Activated B cell treated with CpG ODN at 0.5 μM for 24 hours (primary cell): ENCODE results near the gene SIGLEC11. TPM values are rescaled to one million over a fixed set of nuclear protein-coding genes. Genes with fewer than 3 reads are reported as not detected.

ENCODE experiments used
- ATAC-seq: fragments of 200-7000 bp; cut with Tn5 transposase; one replicate; pipeline ENCODE4 v1.10.0; 2021; ENCODE audit warnings: low read depth, mild to moderate bottlenecking, moderate library complexity
- CTCF ChIA-PET: fragments of 350-600 bp; sonication (Branson Sonifier 250); formaldehyde crosslinking; loops from one replicate; lab custom pipeline; 2021; ENCODE audit warnings: antibody characterized with exemption; lab: Charles Lee
- POLR2A ChIA-PET: fragments of 350-600 bp; sonication (Branson Sonifier 250); formaldehyde crosslinking; loops from one replicate; lab custom pipeline; 2021; ENCODE audit warnings: antibody characterized with exemption; lab: Charles Lee
- DNase-seq: peaks from one replicate; pipeline ENCODE4 v3.0.0; 2022
- H3K27ac Mint-ChIP-seq: one replicate; pipeline ENCODE4 v1.8.0; 2020; ENCODE audit warnings: mixed read lengths
- H3K27me3 Mint-ChIP-seq: one replicate; pipeline ENCODE4 v1.8.0; 2021; ENCODE audit warnings: mixed read lengths
- H3K36me3 Mint-ChIP-seq: one replicate; pipeline ENCODE4 v1.8.0; 2021; ENCODE audit warnings: low read depth, mixed read lengths
- H3K4me1 Mint-ChIP-seq: one replicate; pipeline ENCODE4 v1.8.0; 2021; ENCODE audit warnings: mixed read lengths
- H3K4me3 Mint-ChIP-seq: one replicate; pipeline ENCODE4 v1.8.0; 2020; ENCODE audit warnings: mild to moderate bottlenecking, mixed read lengths
- H3K9me3 Mint-ChIP-seq: one replicate; pipeline ENCODE4 v1.8.0; 2020; ENCODE audit warnings: mixed read lengths
- intact Hi-C: fragments of 100-400 bp; cut with micrococcal nuclease; formaldehyde crosslinking; loops from one replicate; pipeline ENCODE4 v1.15.1; 2024
- total RNA-seq: library from RNA; stranded (reverse); gene quantifications from 2 replicates; pipeline ENCODE4 v1.2.3, GENCODE V29; 2022
- TF ChIP-seq, protein P1 (sequence below): fragments of 200-600 bp; IDR thresholded peaks from one replicate; pipeline ENCODE4 v1.8.0; 2022; ENCODE audit warnings: antibody characterized with exemption, mild to moderate bottlenecking

Gene SIGLEC11
- total RNA-seq, 1 donor from 2014 or later, result not detected

DNA sequence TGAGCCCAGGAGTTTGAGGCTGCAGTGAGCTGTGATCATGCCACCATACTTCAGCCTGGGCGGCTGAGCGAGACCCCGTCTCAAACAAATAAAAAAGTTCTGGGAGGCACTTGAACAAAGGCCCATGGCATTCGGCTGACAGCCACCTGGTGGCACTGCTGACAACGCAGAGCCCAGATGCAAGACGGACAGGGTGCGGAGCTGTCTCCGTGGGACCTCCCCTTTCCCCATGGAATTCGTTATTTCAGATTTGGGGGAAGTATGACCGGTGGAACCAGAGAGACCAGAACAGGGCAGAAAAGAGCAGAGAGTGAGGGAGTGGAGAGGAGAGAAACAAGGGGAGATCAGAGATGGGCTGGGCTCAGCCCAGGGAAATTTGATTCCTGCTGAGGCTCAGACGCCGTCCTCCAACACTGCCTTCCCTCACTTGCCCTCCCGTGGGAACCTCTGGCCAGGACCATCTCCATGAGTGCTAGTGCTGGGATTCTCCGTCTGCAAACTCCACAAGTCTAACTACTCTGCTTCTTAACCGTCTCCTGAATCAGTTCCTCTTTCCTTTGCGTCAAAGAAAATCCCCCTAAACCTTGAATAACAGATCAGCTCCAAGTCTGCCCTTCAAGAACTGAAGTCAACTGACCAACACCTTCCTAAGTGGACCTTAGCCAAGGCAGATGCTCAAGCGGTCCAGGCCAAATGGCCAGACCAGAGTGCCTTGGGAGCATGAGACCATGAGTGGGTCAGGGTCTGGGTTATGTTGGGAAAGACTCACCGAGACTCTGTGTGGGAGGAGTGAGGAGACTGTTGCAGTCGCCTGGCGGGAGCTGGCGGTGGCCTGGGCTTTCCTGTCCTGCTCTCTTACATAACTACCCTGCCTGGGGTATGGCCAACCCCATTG is 43.9 kb downstream of the SIGLEC11 start:
- TF ChIP-seq, protein P1, sequence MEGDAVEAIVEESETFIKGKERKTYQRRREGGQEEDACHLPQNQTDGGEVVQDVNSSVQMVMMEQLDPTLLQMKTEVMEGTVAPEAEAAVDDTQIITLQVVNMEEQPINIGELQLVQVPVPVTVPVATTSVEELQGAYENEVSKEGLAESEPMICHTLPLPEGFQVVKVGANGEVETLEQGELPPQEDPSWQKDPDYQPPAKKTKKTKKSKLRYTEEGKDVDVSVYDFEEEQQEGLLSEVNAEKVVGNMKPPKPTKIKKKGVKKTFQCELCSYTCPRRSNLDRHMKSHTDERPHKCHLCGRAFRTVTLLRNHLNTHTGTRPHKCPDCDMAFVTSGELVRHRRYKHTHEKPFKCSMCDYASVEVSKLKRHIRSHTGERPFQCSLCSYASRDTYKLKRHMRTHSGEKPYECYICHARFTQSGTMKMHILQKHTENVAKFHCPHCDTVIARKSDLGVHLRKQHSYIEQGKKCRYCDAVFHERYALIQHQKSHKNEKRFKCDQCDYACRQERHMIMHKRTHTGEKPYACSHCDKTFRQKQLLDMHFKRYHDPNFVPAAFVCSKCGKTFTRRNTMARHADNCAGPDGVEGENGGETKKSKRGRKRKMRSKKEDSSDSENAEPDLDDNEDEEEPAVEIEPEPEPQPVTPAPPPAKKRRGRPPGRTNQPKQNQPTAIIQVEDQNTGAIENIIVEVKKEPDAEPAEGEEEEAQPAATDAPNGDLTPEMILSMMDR, result no peak
- Mint-ChIP-seq H3K27ac (peak overlapping the region; percentile 94), H3K4me1 (peaks cover 77% of the 10 kb centered on the region), H3K9me3 (no peaks in the 10 kb centered on the region), H3K4me3 (peak overlapping the region; percentile 77), H3K27me3 (no peaks in the 10 kb centered on the region), H3K36me3 (peaks cover 74% of the 10 kb centered on the region)
- peak; percentile 41 for DNase-seq
- ChIA-PET CTCF (interaction anchor here (0.5 to 1.7 kb wide), 8 partner anchors 10 to 1655 kb away, joined by 3 to 16 read pairs (median 4); partner anchors contain the start of genes ATF5, IL4I1 and NUP62), POLR2A (interaction anchor here (0.6 to 14.0 kb wide), 14 partner anchors 8 to 1596 kb away, joined by 3 to 317 read pairs (median 7); partner anchors contain the start of genes AKT1S1, ATF5, IL4I1 and NUP62)
- peak; percentile 74 for ATAC-seq
- intact Hi-C loops, result loop anchor here (1.0 to 2.0 kb wide), 3 partner anchors 14 to 27 kb away; no protein-coding TSS in a partner anchor

DNA sequence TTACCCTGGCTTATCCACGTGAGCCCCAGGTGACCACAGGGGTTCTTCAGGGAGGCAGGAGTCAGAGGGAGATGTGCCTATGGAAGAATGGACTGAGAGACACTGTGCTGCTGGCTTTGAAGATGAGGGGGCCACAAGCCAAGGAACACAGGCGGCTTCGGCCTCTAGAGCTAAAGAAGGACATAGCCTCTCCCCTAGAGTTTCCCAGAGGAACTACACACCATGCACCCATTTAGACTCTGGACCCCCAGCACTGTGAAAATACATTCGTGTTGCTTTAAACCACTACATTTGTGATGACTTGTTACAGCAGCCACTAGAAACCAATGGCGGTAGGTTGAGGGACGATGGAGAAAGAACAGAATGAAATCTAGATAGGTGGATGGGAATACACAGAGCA is 45.7 kb downstream of the SIGLEC11 start:
- ATAC-seq (no peak), DNase-seq (no peak)
- intact Hi-C loops, result no loop called here
- Mint-ChIP-seq H3K36me3 (peaks cover 62% of the 10 kb centered on the region), H3K27ac (peak overlapping the region; percentile 77), H3K4me3 (no peak overlapping the region), H3K27me3 (no peaks in the 10 kb centered on the region), H3K9me3 (no peaks in the 10 kb centered on the region), H3K4me1 (peaks cover 78% of the 10 kb centered on the region)
- CTCF ChIA-PET, result interaction anchor here (1.5 kb wide), 1 partner anchor 25 kb away, joined by 3 read pairs; no protein-coding TSS in a partner anchor
- POLR2A ChIA-PET, result interaction anchor here (1.1 to 14.0 kb wide), 3 partner anchors 13 to 20 kb away, joined by 3 to 317 read pairs (median 166); partner anchors contain the start of genes ATF5, IL4I1 and NUP62
- TF ChIP-seq, protein P1, result no peak

DNA sequence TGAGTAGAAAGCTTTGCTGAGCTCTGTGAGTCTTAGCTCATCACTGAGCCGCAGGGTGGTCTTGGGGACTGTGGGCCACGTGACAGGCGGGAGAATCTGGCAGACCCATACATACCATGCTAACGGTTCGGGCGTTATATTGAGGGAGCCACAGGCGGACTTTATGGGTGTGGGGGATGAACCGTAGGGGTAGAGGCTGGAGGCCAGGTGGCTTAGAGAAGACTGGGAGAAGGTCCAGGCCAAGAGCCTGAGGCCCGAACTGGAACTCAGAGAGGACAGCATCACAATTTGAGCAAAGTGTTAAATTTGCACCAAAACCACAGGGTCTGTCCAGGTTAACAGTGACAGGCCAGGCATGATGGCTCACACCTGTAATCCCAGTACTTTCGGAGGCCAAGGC is 47.3 kb downstream of the SIGLEC11 start:
- Mint-ChIP-seq H3K4me3 (no peak overlapping the region), H3K4me1 (peaks cover 78% of the 10 kb centered on the region), H3K9me3 (no peaks in the 10 kb centered on the region), H3K27me3 (no peaks in the 10 kb centered on the region), H3K27ac (peak overlapping the region; percentile 75), H3K36me3 (peaks cover 67% of the 10 kb centered on the region)
- ChIA-PET POLR2A (interaction anchor here (1.0 to 14.0 kb wide), 4 partner anchors 11 to 44 kb away, joined by 3 to 317 read pairs (median 48); partner anchors contain the start of genes ATF5, IL4I1 and NUP62), CTCF (interaction anchor here (0.7 to 1.5 kb wide), 2 partner anchors 23 to 25 kb away, joined by 3 read pairs; no protein-coding TSS in a partner anchor)
- ATAC-seq, result no peak
- TF ChIP-seq, protein P1, result no peak
- intact Hi-C loops, result no loop called here
- no peak for DNase-seq

DNA sequence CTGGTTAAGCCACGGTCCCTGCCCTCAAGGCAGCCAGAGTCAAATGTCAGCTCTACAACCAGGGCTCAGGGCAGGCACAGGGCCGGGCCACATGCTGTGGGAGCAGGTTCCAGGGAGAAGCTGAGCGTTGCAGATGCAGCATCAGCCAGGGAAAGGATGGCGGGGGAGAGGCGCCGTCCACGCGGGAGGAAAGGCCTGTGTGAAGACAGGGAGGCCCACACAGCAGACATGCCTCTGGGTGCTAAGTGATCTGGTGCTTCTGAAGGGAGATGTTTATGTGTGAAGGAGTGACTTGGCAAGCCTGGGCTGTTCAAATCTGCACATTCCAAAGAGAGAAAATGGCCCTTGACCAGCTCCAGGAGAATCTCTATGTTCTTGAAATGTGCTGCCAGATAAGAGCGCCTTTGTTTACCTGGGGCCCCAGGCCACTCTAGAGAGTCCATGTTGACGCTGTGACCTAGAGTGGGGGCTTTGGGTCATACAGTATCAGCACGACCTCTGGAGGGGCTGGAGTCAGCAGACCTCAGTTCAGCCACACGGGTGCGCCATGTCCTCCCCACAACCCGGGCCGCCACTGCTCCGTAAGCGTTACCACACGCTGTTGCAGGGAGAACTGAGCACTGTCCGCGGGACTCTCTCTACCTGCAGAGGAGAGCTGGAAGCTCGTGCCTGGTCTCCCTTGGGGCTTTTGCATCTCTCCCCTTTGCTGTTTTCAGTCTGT is 47.8 kb downstream of the SIGLEC11 start:
- POLR2A ChIA-PET, result interaction anchor here (1.0 to 14.0 kb wide), 3 partner anchors 15 to 44 kb away, joined by 3 to 317 read pairs (median 92); partner anchors contain the start of genes ATF5, IL4I1 and NUP62

More for the DNA sequence above, 47.8 kb downstream of the SIGLEC11 start:
- intact Hi-C loops, result no loop called here
- DNase-seq (no peak), ATAC-seq (no peak)
- Mint-ChIP-seq H3K27ac (peak overlapping the region; percentile 75), H3K4me1 (peaks cover 76% of the 10 kb centered on the region), H3K9me3 (no peaks in the 10 kb centered on the region), H3K4me3 (no peak overlapping the region), H3K36me3 (peaks cover 68% of the 10 kb centered on the region), H3K27me3 (no peaks in the 10 kb centered on the region)
- TF ChIP-seq, protein P1, result no peak
- CTCF ChIA-PET, result interaction anchor here (0.7 to 1.5 kb wide), 2 partner anchors 23 to 25 kb away, joined by 3 read pairs; no protein-coding TSS in a partner anchor
